Liver (tissue), 9 donors: ENCODE results near the gene TMEM184A. TPM values are rescaled to one million over a fixed set of nuclear protein-coding genes. Genes with fewer than 3 reads are reported as not detected.

ENCODE experiments used
- DNase-seq: peaks from one replicate; pipeline ENCODE4 v3.0.0-alpha.2; 2017; ENCODE audit warnings: low spot score
- H3K27ac ChIP-seq, 2 donors: one replicate each; pipeline ENCODE4 v1.7.0; 2013; ENCODE audit warnings: inconsistent platforms in 2 of 2, low read length in 2 of 2, control low read depth in 1 of 2, low read depth in 1 of 2, mild to moderate bottlenecking in 1 of 2
- H3K27me3 ChIP-seq, 4 donors: one replicate each; pipeline versions ENCODE4 v1.6.1 to v1.7.0; 2013; ENCODE audit warnings: low read length in 3 of 4, inconsistent platforms in 1 of 4, mild to moderate bottlenecking in 1 of 4, moderate library complexity in 1 of 4; ENCODE audit not compliant: control insufficient read depth in 4 of 4, insufficient read depth in 4 of 4
- H3K36me3 ChIP-seq, 4 donors: one replicate each; pipeline versions ENCODE4 v1.6.1 to v1.7.0; 2013; ENCODE audit warnings: low read length in 3 of 4, mild to moderate bottlenecking in 3 of 4, low read depth in 1 of 4, moderate library complexity in 1 of 4; ENCODE audit not compliant: control insufficient read depth in 4 of 4, insufficient read depth in 3 of 4
- H3K4me1 ChIP-seq, 4 donors: one replicate each; pipeline versions ENCODE4 v1.6.1 to v1.7.0; 2013; ENCODE audit warnings: low read length in 3 of 4, mild to moderate bottlenecking in 3 of 4, moderate library complexity in 1 of 4; ENCODE audit not compliant: control insufficient read depth in 4 of 4, insufficient read depth in 4 of 4
- H3K4me3 ChIP-seq, 3 donors: one replicate each; pipeline versions ENCODE4 v1.6.1 to v1.7.0; 2013; ENCODE audit warnings: low read length in 3 of 3, control low read depth in 1 of 3, low read depth in 1 of 3, mild to moderate bottlenecking in 1 of 3
- H3K9ac ChIP-seq, 2 donors: one replicate each; pipeline ENCODE4 v1.7.0; 2013; ENCODE audit warnings: low read length in 2 of 2, mild to moderate bottlenecking in 2 of 2, moderate library complexity in 2 of 2, control low read depth in 1 of 2, low read depth in 1 of 2
- H3K9me3 ChIP-seq, 4 donors: one replicate each; pipeline versions ENCODE4 v1.6.1 to v1.7.0; 2013; ENCODE audit warnings: low read length in 3 of 4; ENCODE audit not compliant: control insufficient read depth in 4 of 4
- ATF3 ChIP-seq: IDR thresholded peaks from 2 replicates; pipeline ENCODE4 v1.6.1; 2016; ENCODE audit warnings: antibody characterized with exemption
- CTCF ChIP-seq: fragments of 150-350 bp; IDR thresholded peaks from 2 replicates; pipeline ENCODE4 v1.5.1; 2017; ENCODE audit warnings: improper control_type of control experiment, low read depth, low read length; ENCODE audit not compliant: missing input control
- EGR1 ChIP-seq, 2 donors: IDR thresholded peaks; 2 replicates each; pipeline ENCODE4 v1.6.1; 2016 to 2018; ENCODE audit warnings: antibody characterized with exemption in 2 of 2, low read depth in 2 of 2
- FOXA1 ChIP-seq: IDR thresholded peaks from 2 replicates; pipeline ENCODE4 v1.6.1; 2016; ENCODE audit warnings: antibody characterized with exemption
- FOXA2 ChIP-seq: IDR thresholded peaks from 2 replicates; pipeline ENCODE4 v1.6.1; 2016; ENCODE audit warnings: antibody characterized with exemption
- GABPA ChIP-seq, 2 donors: IDR thresholded peaks in 1 of 2; conservative IDR thresholded peaks in 1 of 2; 2 replicates each; pipeline ENCODE4 v1.6.1; 2016; ENCODE audit warnings: antibody characterized with exemption in 2 of 2, mild to moderate bottlenecking in 1 of 2, moderate library complexity in 1 of 2
- HNF4A ChIP-seq, 2 donors: conservative IDR thresholded peaks; 2 replicates each; pipeline ENCODE4 v1.6.1; 2016; ENCODE audit warnings: antibody characterized with exemption in 2 of 2, mild to moderate bottlenecking in 2 of 2
- HNF4G ChIP-seq: IDR thresholded peaks from 2 replicates; pipeline ENCODE4 v1.6.1; 2016; ENCODE audit warnings: antibody characterized with exemption
- JUND ChIP-seq, 2 donors: IDR thresholded peaks; 2 replicates each; pipeline ENCODE4 v1.6.1; 2016; ENCODE audit warnings: antibody characterized with exemption in 2 of 2
- MAX ChIP-seq: IDR thresholded peaks from 2 replicates; pipeline ENCODE4 v1.6.1; 2016; ENCODE audit warnings: antibody characterized with exemption
- RAD21 ChIP-seq, 2 donors: IDR thresholded peaks; 2 replicates each; pipeline ENCODE4 v1.6.1; 2016; ENCODE audit warnings: antibody characterized with exemption in 2 of 2, mild to moderate bottlenecking in 2 of 2
- REST ChIP-seq: IDR thresholded peaks from 2 replicates; pipeline ENCODE4 v1.6.1; 2016; ENCODE audit warnings: antibody characterized with exemption, mild to moderate bottlenecking
- RXRA ChIP-seq, 2 donors: IDR thresholded peaks; 2 replicates each; pipeline ENCODE4 v1.6.1; 2017 to 2018; ENCODE audit warnings: antibody characterized with exemption in 2 of 2, mild to moderate bottlenecking in 1 of 2
- SP1 ChIP-seq: IDR thresholded peaks from 2 replicates; pipeline ENCODE4 v1.6.1; 2018; ENCODE audit warnings: antibody characterized with exemption, mild to moderate bottlenecking
- TAF1 ChIP-seq: conservative IDR thresholded peaks from 2 replicates; pipeline ENCODE4 v1.6.1; 2016; ENCODE audit warnings: antibody characterized with exemption, mild to moderate bottlenecking
- ZBTB33 ChIP-seq: IDR thresholded peaks from 2 replicates; pipeline ENCODE4 v1.6.1; 2016; ENCODE audit warnings: antibody characterized with exemption
- WGBS: extraction: QIAGEN DNeasy Blood & Tissue Kit; methylation state at CpG from one replicate; pipeline ENCODE4 v1.1.7; 2013; 5-methylcytosine and 5-hydroxymethylcytosine counted together
- polyA plus RNA-seq, 2 donors: library from polyadenylated mRNA; stranded (reverse) in 1 of 2; unstranded in 1 of 2; fragments of 200-250 nt in 1 of 2; fragments of >200 nt in 1 of 2; fragmentation: Nextera tagmentation in 1 of 2; extraction: Ambion mirVana in 1 of 2; gene quantifications; one replicate each; pipeline versions ENCODE4 v1.2.1 to v1.2.3, GENCODE V29; 2013 to 2015
- total RNA-seq, 2 donors: library from RNA; depleted of rRNA; stranded (reverse); fragments of >200 nt; gene quantifications; one replicate each; pipeline ENCODE4 v1.2.3, GENCODE V29; 2014
- donor health status: healthy.
- donor health status: healthy.
- donor health status: healthy.
- donor health status: healthy.
- donor health status: healthy.

Gene TMEM184A
- total and polyA plus RNA-seq, 4 donors: 1.6 to 12.6 (median 11.4) TPM

GRCh38 chr7:1595636-1596035 lies 39.6 kb upstream of the TMEM184A start:
- Histone ChIP-seq H3K27ac (no peak overlapping the region), H3K4me1 (no peaks in the 10 kb centered on the region), H3K4me3 (no peak overlapping the region), H3K9ac (no peak overlapping the region), H3K27me3 (no peaks in the 10 kb centered on the region), H3K36me3 (no peaks in the 10 kb centered on the region), H3K9me3 (no peaks in the 10 kb centered on the region)
- WGBS: 65% methylated on average over 12 of the region's 12 CpGs
- TF ChIP-seq EGR1 (IDR thresholded peaks at IDR 0.05; ENCODE audit: low read depth in 2 of 2) (no peak), RXRA (IDR thresholded peaks at IDR 0.05) (no peak), MAX (no peak), ZBTB33 (no peak), GABPA (IDR thresholded peaks at IDR 0.05 in 1 of 2, conservative IDR thresholded peaks at IDR 0.05 in 1 of 2) (no peak), HNF4G (no peak), FOXA1 (no peak)
- DNase-seq: no peak

- no peak for TF ChIP-seq ATF3
- no peak for TF ChIP-seq RXRA (IDR thresholded peaks at IDR 0.05)
- TF ChIP-seq RAD21 (IDR thresholded peaks at IDR 0.05): no peak
- TF ChIP-seq GABPA (IDR thresholded peaks at IDR 0.05 in 1 of 2, conservative IDR thresholded peaks at IDR 0.05 in 1 of 2): no peak
- TF ChIP-seq HNF4G: no peak
- no peak for TF ChIP-seq JUND (IDR thresholded peaks at IDR 0.05)
- TF ChIP-seq MAX: no peak
- no peaks in the 10 kb centered on the region for H3K9me3 ChIP-seq
- 78% methylated on average over 3 of the region's 3 CpGs for WGBS
- DNase-seq: no peak
- H3K9ac ChIP-seq: no peak overlapping the region
- H3K36me3 ChIP-seq: no peaks in the 10 kb centered on the region
- no peak overlapping the region for H3K27ac ChIP-seq
- no peak overlapping the region for H3K4me3 ChIP-seq
- no peaks in the 10 kb centered on the region for H3K27me3 ChIP-seq
- no peaks in the 10 kb centered on the region for H3K4me1 ChIP-seq
Observed at GRCh38 chr7:1595027-1595426, 39.0 kb upstream of the TMEM184A start.

- Histone ChIP-seq H3K4me1 (no peaks in the 10 kb centered on the region), H3K27me3 (no peaks in the 10 kb centered on the region), H3K36me3 (no peaks in the 10 kb centered on the region), H3K27ac (no peak overlapping the region), H3K9ac (no peak overlapping the region), H3K4me3 (no peak overlapping the region), H3K9me3 (peaks cover 0 to 4% (median under 1%) of the 10 kb centered on the region in 4 donors)
- DNase-seq: no peak
- no peak for TF ChIP-seq EGR1 (IDR thresholded peaks at IDR 0.05; ENCODE audit: low read depth in 2 of 2)
- TF ChIP-seq JUND (IDR thresholded peaks at IDR 0.05): no peak
- no peak for TF ChIP-seq GABPA (IDR thresholded peaks at IDR 0.05 in 1 of 2, conservative IDR thresholded peaks at IDR 0.05 in 1 of 2)
- TF ChIP-seq FOXA2: no peak
- no peak for TF ChIP-seq SP1
- TF ChIP-seq MAX: no peak
- no peak for TF ChIP-seq TAF1
- TF ChIP-seq FOXA1: no peak
- TF ChIP-seq RAD21 (IDR thresholded peaks at IDR 0.05): no peak
- no peak for TF ChIP-seq REST
- TF ChIP-seq CTCF: no peak
- TF ChIP-seq HNF4A (conservative IDR thresholded peaks at IDR 0.05): no peak
- TF ChIP-seq ZBTB33: no peak
- 66% methylated on average over 4 of the region's 4 CpGs for WGBS
Observed at GRCh38 chr7:1593904-1594421, 38.0 kb upstream of the TMEM184A start.
